ENCODE results near the gene CHMP6.
A peak's percentile ranks its signal among the peaks of the same experiment; 100 is the strongest.

CHMP6 gene

GRCh38 chr17:81032641-81033480 lies 41.2 kb downstream of the CHMP6 start:
- no peak for DNase-seq

DNA sequence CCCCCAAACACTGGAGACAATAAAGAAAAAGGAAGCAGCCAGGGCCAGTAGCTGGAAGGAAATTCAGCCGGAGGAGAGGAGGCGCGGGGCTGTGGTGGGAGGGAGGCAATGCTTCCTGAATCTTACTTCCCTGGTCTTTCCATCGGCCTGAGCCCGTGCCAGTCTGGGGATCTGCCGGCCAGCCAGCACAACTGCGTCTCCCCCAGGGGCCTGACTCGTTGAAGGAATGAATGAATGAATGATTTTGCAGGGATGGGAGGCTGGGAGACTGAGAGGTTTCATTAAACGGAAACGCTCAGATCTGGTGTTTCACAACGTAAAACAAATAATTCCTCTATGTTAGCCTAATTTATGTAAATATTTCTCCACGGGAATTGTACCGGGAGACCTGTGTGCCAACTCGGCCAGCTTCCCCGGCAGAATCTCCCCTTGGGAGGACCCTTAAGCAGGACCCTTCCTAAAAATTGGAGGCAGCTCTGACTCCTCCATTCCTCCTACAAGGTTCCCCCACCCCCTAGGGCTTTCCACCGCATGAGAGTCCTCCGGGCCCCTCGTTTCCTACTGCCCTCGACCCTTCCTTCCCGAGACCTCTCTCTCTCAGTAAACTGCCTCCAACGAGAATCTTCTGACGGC lies 42.0 kb downstream of the CHMP6 start:
- no peak for DNase-seq

- DNase-seq, result no peak
Observed at GRCh38 chr17:81034168-81034777, 42.6 kb downstream of the CHMP6 start.

GRCh38 chr17:81034779-81035520 lies 43.3 kb downstream of the CHMP6 start, which contains the start of gene BAIAP2:
Gene BAIAP2 (plus strand): TSS chr17:81035151. CDS start chr17:81035255, 104 bp downstream.
- DNase-seq, result peak; percentile 88

DNA sequence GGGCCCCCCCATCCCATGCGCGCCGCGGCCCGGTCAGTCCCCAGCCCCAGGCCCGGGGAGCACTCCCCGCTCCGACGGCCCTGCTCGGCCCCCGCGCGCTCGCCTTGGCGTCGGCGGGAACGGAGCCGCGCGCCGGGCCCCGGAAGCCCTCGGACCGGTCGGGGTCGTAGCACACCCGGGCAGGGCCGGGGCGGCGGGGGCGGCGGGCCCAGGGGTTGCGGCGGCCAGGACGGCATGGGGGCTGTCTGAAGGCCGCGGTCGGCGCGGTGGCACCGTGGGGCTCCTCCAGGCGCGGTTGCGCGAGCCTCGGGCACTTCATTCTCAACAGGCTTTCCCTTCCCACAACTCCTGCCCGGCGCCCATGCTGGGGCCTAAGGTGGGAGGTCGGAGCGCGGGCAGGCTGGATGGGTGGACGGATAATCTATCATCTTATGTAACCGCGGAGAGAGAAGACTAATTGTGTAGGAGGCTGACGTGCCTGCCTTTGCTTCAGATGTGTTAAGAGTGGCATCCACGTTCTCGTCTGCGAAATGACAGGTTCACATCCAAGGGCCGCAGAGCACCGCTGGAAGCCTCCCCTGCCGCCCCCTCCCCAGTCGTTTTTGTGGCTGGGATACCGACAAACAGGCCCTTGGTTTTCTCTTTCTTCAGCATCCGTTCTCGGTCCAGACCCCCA lies 44.0 kb downstream of the CHMP6 start:
- no peak for DNase-seq

- DNase-seq, result peak; percentile 97
Observed at GRCh38 chr17:81036197-81036941, 44.7 kb downstream of the CHMP6 start.

DNA sequence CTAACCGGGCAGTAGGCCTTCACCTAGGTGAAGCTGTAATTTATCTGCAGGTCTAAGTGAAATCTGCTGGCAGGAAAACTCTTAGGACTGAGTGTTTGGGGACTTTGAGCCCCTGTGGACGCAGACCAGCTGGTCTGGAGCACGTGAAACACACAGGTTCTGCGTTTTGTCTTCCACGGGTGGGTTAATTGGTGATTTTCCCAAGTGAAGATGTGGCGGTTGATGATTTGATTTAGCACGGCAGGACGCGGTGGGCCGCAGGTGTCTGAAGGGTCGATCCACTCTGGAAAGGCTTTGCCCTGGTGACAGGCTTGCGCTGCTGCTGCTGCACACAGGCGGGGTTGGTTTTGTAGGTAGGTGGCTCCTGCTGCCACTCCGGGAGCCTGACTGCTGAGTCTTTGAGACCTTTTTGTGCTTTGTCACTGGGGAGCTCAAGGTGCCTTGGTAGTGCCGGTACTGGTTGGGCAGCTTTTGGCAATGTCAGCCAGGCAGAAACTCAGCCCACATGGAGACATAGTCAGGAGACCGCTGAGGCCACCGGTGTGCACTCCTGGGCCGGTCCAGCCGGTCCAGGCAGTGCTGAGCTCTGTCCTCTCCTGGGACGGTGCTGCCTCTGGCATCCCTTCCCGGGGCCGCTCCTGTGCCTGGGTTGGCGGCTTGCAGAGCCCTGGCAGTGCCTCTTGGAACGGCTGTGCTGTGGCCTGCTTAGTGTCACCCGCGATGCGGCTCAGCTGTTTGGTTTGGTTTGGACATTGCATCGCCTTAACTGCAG lies 45.6 kb downstream of the CHMP6 start:
- no peak for DNase-seq

- DNase-seq, result no peak
Observed at GRCh38 chr17:81037798-81038733, 46.4 kb downstream of the CHMP6 start.

DNA sequence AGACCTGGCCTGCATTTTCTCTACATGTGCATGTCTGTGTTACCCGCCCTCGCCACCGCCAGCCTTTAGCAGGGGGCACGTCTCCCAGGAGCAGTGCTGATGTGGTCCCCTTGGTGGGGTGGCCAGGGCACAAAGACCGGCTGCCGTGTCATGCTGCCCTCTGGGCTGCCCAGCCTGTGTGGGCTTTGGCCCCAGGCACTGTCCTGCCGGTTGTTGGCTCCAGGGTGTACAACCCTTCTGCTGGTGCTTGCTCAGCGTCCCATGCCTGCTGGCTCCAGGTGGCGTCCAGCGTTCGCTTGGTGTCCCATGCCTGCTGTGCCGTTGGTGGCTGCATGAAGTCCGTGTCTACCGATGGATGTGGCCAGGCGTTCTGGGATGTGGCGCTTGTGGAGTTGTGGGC lies 47.5 kb downstream of the CHMP6 start:
- DNase-seq, result no peak

DNA sequence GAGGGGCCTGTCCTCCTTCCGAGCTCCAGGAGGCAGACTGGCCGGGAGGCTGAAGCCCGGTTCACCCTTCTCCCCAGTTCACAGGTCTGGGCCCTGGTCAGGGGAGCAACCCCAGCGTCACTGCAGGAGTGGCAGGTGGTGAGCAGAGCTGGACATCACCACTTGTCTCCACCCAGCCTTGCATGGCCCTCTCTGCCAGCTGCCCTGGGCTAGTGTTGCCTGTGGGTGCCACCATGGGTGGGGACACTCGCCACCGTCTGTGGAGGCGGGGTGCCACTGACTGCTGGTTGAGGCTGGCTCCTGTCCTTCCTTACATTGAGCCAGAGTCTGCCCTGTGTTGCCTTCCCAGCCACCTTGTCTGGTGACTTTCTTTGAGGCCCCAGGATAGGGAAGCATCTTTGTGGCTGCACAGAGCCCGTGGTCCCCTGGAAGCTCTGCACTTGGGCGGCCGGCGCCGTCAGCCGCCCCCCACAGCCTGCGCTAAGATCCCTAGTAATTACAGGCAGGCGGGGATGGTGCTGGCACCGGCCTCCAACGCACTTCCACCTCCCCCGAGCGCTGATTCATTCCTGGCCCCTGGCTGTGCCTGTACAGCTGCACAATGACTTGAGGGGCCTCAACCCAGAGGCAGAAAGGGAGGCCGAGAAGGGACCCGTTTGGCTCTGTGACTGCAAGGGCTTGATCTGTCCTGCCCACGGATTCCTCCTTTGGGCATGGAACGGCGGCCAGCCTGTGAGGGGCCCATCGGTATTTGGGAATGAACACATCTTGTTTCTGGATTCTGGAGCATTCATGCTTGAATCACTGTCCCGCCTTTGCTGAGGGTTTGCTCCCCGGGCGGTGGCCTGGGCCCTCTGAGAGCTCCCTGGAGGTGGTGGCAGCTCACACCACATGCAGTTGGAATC lies 48.5 kb downstream of the CHMP6 start:
- DNase-seq, result no peak

- no peak for DNase-seq
Observed at GRCh38 chr17:81040791-81041337, 49.2 kb downstream of the CHMP6 start.

DNA sequence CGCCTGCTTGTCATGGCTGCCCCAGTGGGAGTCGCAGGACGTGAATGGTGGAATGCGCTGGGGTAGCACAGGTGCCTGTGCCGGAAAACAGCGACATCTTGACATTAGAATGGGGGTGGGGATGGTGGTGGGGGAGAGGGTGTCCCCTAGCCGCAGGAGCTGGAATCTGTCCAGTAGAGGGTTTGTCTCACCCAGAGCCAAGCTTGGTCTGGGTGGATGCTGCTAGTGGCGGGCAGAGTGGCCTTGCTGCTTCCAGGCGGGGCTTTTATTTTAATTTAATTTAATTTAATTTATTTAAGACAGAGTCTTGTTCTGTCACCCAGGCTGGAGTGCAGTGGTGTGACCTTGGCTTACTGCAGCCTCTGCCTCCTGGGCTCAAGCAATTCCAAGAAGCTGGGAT lies 51.0 kb downstream of the CHMP6 start:
- DNase-seq, result no peak

GRCh38 chr17:81043319-81043724 lies 51.7 kb downstream of the CHMP6 start:
- no peak for DNase-seq

GRCh38 chr17:81043725-81044427 lies 52.2 kb downstream of the CHMP6 start:
- no peak for DNase-seq

GRCh38 chr17:81044428-81044763 lies 52.8 kb downstream of the CHMP6 start:
- DNase-seq, result no peak

GRCh38 chr17:81044764-81045589 lies 53.3 kb downstream of the CHMP6 start:
- DNase-seq, result peak; percentile 51

DNA sequence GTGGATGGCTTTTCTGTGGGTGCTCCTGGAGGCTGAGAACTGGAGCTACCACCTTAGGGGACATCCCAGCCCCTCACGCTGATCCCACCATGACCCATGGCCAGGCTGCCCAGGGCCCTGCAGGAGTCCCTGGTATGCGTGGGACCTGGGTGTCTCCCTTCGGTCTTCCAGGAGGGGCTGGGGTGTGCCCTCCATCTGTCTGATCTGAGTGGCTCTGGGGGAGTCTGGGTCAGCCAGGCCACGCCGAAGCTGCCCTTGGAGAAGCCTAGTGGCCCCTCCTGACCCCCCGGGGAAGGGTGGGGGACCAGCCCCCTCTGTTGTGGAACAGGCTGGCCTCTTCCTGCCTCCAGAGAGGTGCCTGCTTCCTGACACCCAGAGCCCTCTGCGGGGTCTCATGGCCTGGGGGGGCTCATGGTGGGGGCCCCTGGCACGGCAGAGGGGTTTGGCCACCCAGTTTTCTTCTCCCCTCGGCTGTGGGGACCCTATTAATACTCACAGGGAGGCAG lies 54.0 kb downstream of the CHMP6 start:
- no peak for DNase-seq
